ENCODE results near the gene GLRX5. TPM values are rescaled to one million over a fixed set of nuclear protein-coding genes. Genes with fewer than 3 reads are reported as not detected.

Gene GLRX5
- total RNA-seq, 2 donors from 2014 or later: 62.4 to 63.4 TPM

GRCh38 chr14:95491936-95492608 is 42.8 kb upstream of the GLRX5 start:
- Mint-ChIP-seq H3K9me3 (peaks cover 5% of the 10 kb centered on the region), H3K27me3 (ENCODE audit: insufficient read depth) (no peaks in the 10 kb centered on the region), H3K36me3 (ENCODE audit: low read depth) (no peaks in the 10 kb centered on the region), H3K4me1 (peaks cover 26% of the 10 kb centered on the region), H3K27ac (no peak overlapping the region), H3K4me3 (no peak overlapping the region)
- H3K9me3 ChIP-seq (ENCODE audit: control insufficient read depth, low read length): peaks cover 8% of the 10 kb centered on the region
- no peak for TF ChIP-seq CTCF (conservative IDR thresholded peaks at IDR 0.05)
- no peaks in the 10 kb centered on the region for H3K27me3 ChIP-seq (ENCODE audit: control insufficient read depth, insufficient read depth, low read length, poor library complexity, severe bottlenecking)
- H3K4me1 ChIP-seq (ENCODE audit: control insufficient read depth, insufficient read depth, low read length): peaks cover 23% of the 10 kb centered on the region
- no peaks in the 10 kb centered on the region for H3K36me3 ChIP-seq (ENCODE audit: control insufficient read depth, insufficient read depth, low read length)
- no peak overlapping the region for H3K9ac ChIP-seq (ENCODE audit: extremely low read depth, low read length, poor library complexity, severe bottlenecking)
- no peak overlapping the region for H3K27ac ChIP-seq (ENCODE audit: low read depth, low read length)
- 81 to 94% methylated on average over 2 of the region's 2 CpGs for WGBS, 2 experiments (ENCODE audit: insufficient coverage in 1 of 2, insufficient read length in 1 of 2)
- DNase-seq: no peak
- H3K4me3 ChIP-seq (ENCODE audit: low read length): no peak overlapping the region

- H3K9ac ChIP-seq (ENCODE audit: extremely low read depth, low read length, poor library complexity, severe bottlenecking): no peak overlapping the region
- Mint-ChIP-seq H3K36me3 (ENCODE audit: low read depth) (no peaks in the 10 kb centered on the region), H3K27ac (no peak overlapping the region), H3K9me3 (peaks cover 5% of the 10 kb centered on the region), H3K4me1 (peaks cover 34% of the 10 kb centered on the region), H3K4me3 (no peak overlapping the region), H3K27me3 (ENCODE audit: insufficient read depth) (no peaks in the 10 kb centered on the region)
- DNase-seq: no peak
- peaks cover 31% of the 10 kb centered on the region for H3K4me1 ChIP-seq (ENCODE audit: control insufficient read depth, insufficient read depth, low read length)
- no peaks in the 10 kb centered on the region for H3K27me3 ChIP-seq (ENCODE audit: control insufficient read depth, insufficient read depth, low read length, poor library complexity, severe bottlenecking)
- WGBS, 2 experiments (ENCODE audit: insufficient coverage in 1 of 2, insufficient read length in 1 of 2): 90 to 98% methylated on average over 2 to 5 of the region's 5 CpGs
- H3K27ac ChIP-seq (ENCODE audit: low read depth, low read length): no peak overlapping the region
- H3K36me3 ChIP-seq (ENCODE audit: control insufficient read depth, insufficient read depth, low read length): no peaks in the 10 kb centered on the region
- no peak overlapping the region for H3K4me3 ChIP-seq (ENCODE audit: low read length)
- TF ChIP-seq CTCF (conservative IDR thresholded peaks at IDR 0.05): no peak
- peaks cover 8% of the 10 kb centered on the region for H3K9me3 ChIP-seq (ENCODE audit: control insufficient read depth, low read length)
Measured at GRCh38 chr14:95493503-95493902, 41.3 kb upstream of the GLRX5 start.

DNA sequence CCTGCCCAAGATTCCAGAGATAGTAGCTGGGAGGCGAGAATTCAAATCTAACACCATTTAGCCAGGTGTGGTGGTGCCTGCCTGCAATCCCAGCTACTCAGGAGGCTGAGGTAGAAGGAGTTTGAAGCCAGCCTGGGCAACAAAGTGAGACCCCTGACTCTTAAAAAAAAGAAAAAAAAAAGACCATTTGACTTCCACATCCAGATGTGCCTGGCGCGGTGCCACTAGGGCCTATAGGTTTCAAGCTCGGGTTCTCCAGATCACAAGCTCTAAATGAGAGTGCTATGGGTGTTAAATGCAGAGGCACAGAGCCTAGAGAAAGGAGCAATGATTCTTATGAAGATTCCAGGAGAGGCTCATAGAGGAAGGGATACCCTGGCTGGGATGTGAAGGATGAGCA is 40.9 kb upstream of the GLRX5 start:
- Mint-ChIP-seq H3K27ac (no peak overlapping the region), H3K27me3 (ENCODE audit: insufficient read depth) (no peaks in the 10 kb centered on the region), H3K9me3 (peaks cover 5% of the 10 kb centered on the region), H3K36me3 (ENCODE audit: low read depth) (no peaks in the 10 kb centered on the region), H3K4me1 (peaks cover 34% of the 10 kb centered on the region), H3K4me3 (no peak overlapping the region)
- no peak for TF ChIP-seq CTCF (conservative IDR thresholded peaks at IDR 0.05)
- Histone ChIP-seq H3K4me3 (ENCODE audit: low read length) (no peak overlapping the region), H3K9me3 (ENCODE audit: control insufficient read depth, low read length) (peaks cover 8% of the 10 kb centered on the region), H3K36me3 (ENCODE audit: control insufficient read depth, insufficient read depth, low read length) (no peaks in the 10 kb centered on the region), H3K4me1 (ENCODE audit: control insufficient read depth, insufficient read depth, low read length) (peaks cover 31% of the 10 kb centered on the region), H3K9ac (ENCODE audit: extremely low read depth, low read length, poor library complexity, severe bottlenecking) (no peak overlapping the region), H3K27me3 (ENCODE audit: control insufficient read depth, insufficient read depth, low read length, poor library complexity, severe bottlenecking) (no peaks in the 10 kb centered on the region), H3K27ac (ENCODE audit: low read depth, low read length) (no peak overlapping the region)
- DNase-seq: no peak
- WGBS, 2 experiments (ENCODE audit: insufficient coverage in 1 of 2, insufficient read length in 1 of 2): 91 to 93% methylated on average over 4 of the region's 4 CpGs

Data from endodermal cell (in vitro differentiated cells).